Stimulated activated CD4-positive, alpha-beta T cell treated with anti-CD3 and anti-CD28 coated beads, Interleukin-4, amount 100 ng/mL, for 48 hours (primary cell): ENCODE data around the gene FHIT.

ENCODE experiments used
- DNase-seq, 2 donors: peaks; one replicate each; pipeline ENCODE4 v3.0.0-alpha.2; 2020; ENCODE audit warnings: low read depth in 2 of 2

The FHIT gene

GRCh38 chr3:60417576-60417975, 833.7 kb downstream of the FHIT start:
- DNase-seq: no peak

GRCh38 chr3:60414011-60414410, 837.2 kb downstream of the FHIT start:
- no peak for DNase-seq

- no peak for DNase-seq
These were observed 837.7 kb downstream of the FHIT start for GRCh38 chr3:60413551-60413950.

DNA sequence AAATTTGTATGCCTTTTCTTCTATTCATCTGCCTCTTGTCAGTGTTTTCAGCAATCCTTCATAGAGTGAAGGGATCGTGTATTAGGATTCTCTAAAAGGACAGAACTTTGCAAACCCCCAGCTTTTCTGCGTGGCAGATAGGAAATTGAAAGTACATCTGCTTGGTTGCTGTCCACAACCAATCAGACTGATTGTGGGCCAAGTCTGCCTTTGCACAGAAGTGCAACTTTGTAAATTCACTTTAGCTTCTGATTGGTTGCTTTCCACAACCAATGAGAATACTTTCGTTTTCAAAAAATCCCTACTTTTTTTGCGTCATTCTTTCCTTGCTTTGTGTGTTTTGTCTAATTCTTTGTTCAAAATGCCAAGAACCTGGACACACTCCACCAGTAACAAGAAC, 847.4 kb downstream of the FHIT start:
- no peak for DNase-seq

DNA sequence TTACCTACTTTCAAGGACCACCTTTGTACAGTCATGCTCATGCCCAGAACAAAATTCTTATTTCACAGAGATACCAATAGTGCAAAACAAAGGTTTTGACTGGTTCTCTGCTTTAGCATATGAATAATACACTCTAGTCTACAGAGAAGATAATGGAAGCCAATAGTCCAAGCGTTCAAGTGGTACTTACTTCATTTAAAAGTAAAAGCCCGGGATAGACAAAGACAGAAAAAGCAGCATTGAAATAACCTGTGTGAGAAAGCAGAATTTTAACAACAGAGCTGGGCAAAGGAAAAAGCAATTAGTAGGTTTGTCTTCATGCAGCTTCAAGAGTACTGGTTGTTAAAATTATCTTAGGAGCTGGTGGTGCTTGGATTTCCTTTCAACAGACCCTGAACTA, 848.3 kb downstream of the FHIT start:
- DNase-seq: no peak

DNA sequence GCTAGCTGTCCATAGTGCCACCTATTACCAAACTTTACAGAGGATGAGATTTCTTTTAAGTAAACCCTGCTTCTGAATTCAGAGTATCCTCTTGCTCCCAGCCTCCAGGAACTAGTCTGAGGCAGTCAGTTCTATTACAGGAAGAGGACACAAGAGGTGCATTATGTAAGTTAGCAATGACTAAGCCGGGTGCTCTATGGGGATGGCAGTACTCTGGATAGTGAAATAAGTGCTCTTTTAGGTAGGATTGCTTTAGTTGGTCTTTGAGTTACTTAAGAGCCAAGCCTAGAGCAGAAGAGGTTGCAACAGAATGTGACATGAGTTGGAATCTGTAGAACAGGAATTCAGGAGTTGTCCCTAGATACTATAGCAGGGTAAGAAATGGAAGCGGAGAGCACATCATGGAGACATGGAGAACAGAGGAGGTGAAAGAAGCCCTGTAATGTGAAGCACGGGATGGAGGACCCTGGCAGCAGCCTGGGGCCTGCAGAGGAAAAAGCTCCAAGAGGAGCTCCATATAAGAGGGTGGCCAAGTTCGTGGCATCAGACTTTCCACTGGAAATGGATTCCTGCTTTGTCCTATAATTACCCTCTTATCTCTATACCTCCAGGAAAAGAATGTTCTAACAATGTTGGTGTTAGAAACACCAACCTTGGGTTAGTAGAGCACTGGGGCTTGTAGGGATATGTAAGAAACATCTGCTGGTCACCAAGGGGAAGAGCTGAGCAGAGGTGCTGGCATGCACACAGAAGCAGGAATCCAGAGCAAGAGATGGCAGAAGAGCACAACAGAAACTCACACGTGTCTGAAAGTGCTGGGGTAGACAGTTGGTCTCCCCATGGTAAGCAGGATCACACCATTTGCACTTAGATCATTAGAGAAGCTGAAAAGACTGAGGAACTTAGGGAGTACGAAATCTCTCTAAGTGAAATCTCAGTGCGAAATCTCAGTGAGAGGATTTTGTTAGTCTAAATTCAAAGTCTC, 851.1 kb downstream of the FHIT start:
- DNase-seq: no peak

GRCh38 chr3:60399292-60399691, 852.0 kb downstream of the FHIT start:
- no peak for DNase-seq

DNA sequence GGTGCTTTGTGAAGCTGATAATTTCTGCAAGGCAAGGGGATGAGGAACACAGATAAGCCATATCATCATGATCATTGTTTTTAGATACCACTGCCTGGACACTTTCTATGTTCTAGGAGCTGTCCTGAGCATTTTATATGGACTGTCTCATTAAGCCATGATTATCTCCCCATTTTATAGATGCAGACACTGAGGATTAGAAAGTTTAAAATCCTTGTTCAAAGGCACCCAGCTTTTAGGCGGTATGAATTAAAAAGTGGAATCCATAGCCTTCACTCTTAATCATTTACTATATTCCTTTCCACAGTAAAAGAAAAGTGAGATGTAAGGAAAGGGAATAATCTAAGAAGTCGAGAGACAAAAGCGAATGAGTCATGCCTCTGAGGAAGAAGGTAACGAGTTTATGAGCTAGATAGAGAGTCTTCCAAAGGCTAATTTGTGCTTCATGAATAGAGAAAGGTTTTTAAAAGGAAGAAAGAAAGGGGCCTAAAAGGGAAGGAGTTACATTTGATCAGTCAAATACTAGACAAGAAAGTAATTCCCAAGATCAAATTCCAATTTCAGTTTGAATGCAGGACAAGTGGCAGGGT, 856.0 kb downstream of the FHIT start:
- no peak for DNase-seq

DNA sequence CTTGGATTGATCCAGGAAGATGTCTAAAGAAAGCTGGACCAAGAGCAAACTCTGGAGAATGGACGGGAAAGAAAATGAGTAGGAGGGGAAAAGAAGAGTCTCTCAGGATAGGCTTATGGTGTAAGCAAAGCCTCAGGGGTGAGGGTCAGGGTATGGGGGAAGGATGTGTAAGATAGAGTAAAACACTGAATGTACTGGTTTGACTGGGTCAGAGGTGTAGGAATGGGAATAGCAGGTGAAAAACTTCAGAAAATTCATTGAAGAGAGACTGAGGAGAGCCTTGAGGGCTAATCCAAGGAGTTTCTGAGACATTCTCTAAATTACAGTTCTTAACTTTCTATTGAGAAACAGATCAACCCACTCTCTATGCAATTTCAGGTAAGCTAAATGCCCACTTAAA, 857.3 kb downstream of the FHIT start:
- DNase-seq: no peak

GRCh38 chr3:60392501-60392900, 858.8 kb downstream of the FHIT start:
- DNase-seq: no peak

DNA sequence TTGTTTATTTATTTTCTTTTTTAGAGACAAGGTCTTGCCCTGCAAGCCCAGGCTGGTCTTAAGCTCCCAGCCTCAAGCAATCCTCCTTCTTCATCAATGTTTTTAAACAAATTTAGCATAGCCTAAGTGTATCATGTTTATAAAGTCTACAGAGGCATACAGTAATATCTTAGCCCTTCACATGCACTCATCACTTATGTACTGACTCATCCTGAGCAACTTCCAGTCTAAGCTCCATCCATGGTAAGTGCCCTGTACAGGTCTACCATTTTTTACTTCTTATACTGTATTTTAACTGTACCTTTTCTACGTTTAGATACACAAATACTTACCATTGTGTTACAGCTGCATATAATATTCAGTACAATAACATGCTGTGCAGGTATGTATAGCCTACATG, 860.0 kb downstream of the FHIT start:
- no peak for DNase-seq

GRCh38 chr3:60388731-60389130, 862.5 kb downstream of the FHIT start:
- DNase-seq: no peak

GRCh38 chr3:60386306-60386705, 864.9 kb downstream of the FHIT start:
- no peak for DNase-seq

- DNase-seq: no peak
These were observed 866.9 kb downstream of the FHIT start for GRCh38 chr3:60384341-60384740.

GRCh38 chr3:60383345-60383744, 867.9 kb downstream of the FHIT start:
- DNase-seq: no peak

DNA sequence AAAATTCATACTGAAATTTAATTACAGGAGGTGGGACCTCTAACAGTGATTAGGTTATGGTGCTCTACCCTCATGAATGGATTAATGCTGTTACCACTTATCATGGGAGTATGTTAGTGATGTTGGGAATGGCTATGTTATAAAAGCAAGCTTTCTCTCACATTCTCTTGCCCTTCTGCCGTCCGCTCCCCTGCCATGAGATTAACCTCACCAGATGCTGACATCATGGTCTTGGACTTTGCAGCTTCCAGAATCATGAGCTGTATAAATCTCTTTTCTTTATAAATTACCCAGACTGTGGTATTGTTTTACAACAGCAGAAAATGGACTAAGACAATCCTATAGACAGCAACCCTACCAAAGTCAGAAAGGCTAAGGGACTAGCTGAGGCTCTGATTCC, 884.8 kb downstream of the FHIT start:
- DNase-seq: no peak

DNA sequence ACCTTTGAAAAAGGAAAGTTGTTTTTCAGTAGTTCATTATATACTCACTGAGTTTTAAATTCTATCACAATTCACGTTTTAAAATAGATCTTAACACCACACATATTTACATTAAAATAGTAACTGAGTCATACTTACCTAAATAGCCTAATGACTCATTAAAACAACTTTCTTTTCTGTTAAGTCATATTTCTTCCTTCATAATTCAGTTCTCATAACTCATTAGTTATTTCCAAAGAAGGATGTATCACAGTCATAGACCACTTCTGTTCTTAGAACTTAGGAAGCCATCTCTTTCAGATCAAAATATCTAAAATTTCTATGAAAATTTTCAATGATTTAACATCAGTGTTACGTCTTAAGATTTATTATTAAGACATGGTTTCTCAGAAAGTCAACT, 885.9 kb downstream of the FHIT start:
- DNase-seq: no peak

DNA sequence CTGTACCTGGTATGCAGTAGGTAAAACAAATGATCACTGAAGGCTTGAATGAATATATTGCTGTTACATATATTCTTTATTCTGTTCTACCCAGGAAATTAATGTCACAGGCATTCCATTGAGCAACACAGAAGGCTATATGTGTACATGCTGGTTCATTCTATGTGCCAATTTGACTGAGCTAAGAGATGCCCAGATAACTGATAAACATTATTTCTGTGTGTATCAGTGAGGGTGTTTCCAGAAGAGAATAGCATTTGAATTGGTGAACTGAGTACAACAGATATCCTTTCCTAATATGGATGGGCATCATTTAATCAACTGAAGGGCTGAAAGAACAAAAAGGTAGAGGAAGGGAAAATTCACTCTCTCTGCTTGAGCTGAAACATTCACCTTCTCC, 886.8 kb downstream of the FHIT start:
- no peak for DNase-seq

DNA sequence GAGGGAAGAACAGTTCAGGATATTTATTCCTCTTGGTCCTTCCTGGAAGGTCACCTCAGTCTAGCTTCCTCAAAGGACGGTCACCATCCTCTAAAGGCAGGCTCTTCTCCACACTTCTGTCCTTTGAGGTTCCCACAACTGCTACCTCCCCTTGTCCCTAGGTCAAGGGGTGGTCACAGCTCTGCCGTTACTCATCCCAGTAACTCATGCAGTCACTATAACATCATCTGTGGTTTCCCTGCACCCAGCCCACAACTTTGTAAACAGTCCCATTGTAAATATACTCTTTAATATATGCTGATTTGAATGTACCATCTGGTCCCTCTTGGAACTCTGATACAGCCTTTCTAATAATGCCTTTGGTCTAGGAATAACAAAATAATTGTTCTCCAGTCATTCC, 887.4 kb downstream of the FHIT start:
- peak in 1 of 2 donors; percentile 2 for DNase-seq

GRCh38 chr3:60355825-60356224, 895.4 kb downstream of the FHIT start:
- DNase-seq: no peak

DNA sequence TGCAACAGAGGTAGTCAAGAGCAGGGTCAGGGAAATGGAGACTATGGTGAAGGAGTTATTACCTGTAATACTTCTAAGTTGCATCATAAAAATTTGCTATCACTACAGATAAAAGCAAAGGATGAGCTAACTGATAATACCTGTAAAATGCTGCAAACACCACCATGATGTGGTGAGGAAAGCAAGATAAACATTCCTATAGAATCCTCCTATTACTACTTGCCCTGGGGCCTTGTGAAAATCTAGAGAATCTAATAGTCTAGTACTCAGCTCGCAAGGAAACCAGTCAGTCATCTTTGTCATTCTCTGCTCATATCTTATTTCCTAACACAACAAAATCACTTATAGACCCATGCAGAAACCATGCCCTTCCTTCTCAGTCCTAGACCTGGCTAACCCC, 899.8 kb downstream of the FHIT start:
- DNase-seq: no peak

GRCh38 chr3:60344340-60344739, 906.9 kb downstream of the FHIT start:
- no peak for DNase-seq

- no peak for DNase-seq
These were observed 907.4 kb downstream of the FHIT start for GRCh38 chr3:60343831-60344230.
